ENCODE data around the gene ARMC7. TPM values are rescaled to one million over a fixed set of nuclear protein-coding genes. Genes with fewer than 3 reads are reported as not detected.
A peak's percentile ranks its signal among the peaks of the same experiment; 100 is the strongest.

Gene ARMC7
- total RNA-seq, 4 donors from 2014 or later: 8.2 to 41.1 (median 21.4) TPM

DNA sequence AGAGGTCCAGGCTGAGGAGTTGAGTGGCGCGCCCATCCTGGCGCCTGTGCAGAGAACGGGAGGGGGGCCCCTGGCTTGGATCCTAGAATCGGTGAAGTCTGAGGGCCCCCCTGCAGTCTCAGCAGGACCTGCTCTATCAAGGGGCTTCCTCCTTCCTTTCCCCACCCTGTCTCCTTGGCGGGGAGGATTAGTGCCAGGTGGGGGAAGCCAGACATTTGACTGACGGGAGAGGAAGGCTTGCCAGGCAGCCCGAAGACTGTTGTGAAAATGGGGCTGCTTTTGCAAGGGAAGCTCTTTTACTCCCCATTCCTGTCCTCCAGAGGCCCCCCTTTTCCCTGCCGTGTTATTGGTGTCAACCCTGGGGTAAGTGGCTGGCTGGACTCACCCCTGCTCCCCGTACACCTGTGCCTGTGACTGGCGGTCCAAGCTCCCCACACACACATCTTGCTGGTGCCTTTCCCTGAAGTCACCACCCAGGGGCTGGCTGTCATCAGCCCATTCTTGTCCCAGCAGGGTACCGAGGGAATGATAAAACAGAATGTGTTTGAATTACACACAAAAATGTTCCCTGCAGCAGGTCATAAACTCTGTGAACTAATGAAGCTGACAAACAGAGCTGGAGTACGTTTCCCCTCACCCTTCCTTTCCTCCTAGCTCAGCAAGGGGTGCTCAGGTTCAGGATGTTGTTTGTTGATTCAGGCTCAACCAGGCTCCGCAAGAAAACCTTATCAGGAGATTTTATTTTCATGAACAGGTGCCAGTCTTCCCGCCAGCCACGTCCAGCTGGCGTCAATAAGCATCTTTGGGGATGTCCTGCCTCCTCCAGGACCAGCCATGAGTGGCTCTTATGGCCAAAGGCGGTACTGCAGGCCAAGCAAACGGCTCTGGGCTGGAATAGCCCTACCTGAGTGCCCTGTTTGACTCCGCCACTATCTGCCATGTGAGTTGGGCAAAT lies 4.4 kb upstream of the ARMC7 start:
- DNase-seq: peak; percentile 77
- H3K4me3 ChIP-seq: no peak overlapping the region
- no peaks in the 10 kb centered on the region for H3K27me3 ChIP-seq
- TF ChIP-seq, protein P1, sequence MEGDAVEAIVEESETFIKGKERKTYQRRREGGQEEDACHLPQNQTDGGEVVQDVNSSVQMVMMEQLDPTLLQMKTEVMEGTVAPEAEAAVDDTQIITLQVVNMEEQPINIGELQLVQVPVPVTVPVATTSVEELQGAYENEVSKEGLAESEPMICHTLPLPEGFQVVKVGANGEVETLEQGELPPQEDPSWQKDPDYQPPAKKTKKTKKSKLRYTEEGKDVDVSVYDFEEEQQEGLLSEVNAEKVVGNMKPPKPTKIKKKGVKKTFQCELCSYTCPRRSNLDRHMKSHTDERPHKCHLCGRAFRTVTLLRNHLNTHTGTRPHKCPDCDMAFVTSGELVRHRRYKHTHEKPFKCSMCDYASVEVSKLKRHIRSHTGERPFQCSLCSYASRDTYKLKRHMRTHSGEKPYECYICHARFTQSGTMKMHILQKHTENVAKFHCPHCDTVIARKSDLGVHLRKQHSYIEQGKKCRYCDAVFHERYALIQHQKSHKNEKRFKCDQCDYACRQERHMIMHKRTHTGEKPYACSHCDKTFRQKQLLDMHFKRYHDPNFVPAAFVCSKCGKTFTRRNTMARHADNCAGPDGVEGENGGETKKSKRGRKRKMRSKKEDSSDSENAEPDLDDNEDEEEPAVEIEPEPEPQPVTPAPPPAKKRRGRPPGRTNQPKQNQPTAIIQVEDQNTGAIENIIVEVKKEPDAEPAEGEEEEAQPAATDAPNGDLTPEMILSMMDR (IDR thresholded peaks at IDR 0.05): peak; percentile 71 to 88 (median 84)
- no peak for TF ChIP-seq POLR2A (IDR thresholded peaks at IDR 0.05)
- no peaks in the 10 kb centered on the region for H3K9me3 ChIP-seq
- peaks cover 6 to 13% (median 10%) of the 10 kb centered on the region in 4 donors for H3K4me1 ChIP-seq
- no peak overlapping the region for H3K27ac ChIP-seq
- intact Hi-C loops (cut with DNase I; ENCODE audit: low total_unique reads) (no loop called here), in situ Hi-C loops (cut with MboI; ENCODE audit: low pct_ligation_motif_present in 1 of 4, low pct_unique_long_range_greater_than_20kb in 1 of 4, low sequenced_read_pairs in 3 of 4) (no loop called here)
- no peaks in the 10 kb centered on the region for H3K36me3 ChIP-seq
- WGBS, 2 donors (ENCODE audit: low coverage in 1 of 2): 58 to 80% methylated on average over 3 to 18 of the region's 20 CpGs

DNA sequence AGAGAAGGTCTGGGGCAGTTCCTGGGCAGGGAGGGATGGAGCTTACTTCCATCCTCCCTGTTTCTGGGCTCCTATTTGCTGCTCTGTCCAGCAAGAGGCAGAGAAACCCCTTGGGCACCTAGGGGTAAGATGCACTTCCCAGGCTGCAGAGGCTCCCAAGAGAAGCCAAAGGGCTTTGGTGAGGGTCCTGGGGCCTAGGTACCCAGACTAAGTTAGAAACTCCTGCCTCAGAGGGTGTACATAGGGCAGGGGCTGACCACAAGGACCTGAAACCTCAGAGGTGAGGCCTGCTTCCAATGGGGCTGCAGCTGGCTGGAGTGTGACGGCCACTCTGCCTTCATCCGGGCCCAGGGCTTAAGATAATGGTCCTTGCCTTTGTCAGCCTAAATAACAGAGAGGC lies 1.6 kb upstream of the ARMC7 start:
- Histone ChIP-seq H3K36me3 (no peaks in the 10 kb centered on the region), H3K27ac (no peak overlapping the region), H3K27me3 (no peaks in the 10 kb centered on the region), H3K4me1 (peaks cover 6 to 27% (median 17%) of the 10 kb centered on the region in 4 donors), H3K9me3 (no peaks in the 10 kb centered on the region), H3K4me3 (no peak overlapping the region)
- in situ Hi-C loops (cut with MboI; ENCODE audit: low pct_ligation_motif_present in 1 of 4, low pct_unique_long_range_greater_than_20kb in 1 of 4, low sequenced_read_pairs in 3 of 4): no loop called here
- TF ChIP-seq, protein P1 (IDR thresholded peaks at IDR 0.05): no peak
- TF ChIP-seq POLR2A (IDR thresholded peaks at IDR 0.05) (no peak), POLR2AphosphoS5 (IDR thresholded peaks at IDR 0.05) (no peak)
- no peak for DNase-seq
- 86 to 100% methylated on average over 1 to 2 of the region's 2 CpGs for WGBS, 2 donors (ENCODE audit: low coverage in 1 of 2)
- intact Hi-C loops (cut with DNase I; ENCODE audit: low total_unique reads): no loop called here

DNA sequence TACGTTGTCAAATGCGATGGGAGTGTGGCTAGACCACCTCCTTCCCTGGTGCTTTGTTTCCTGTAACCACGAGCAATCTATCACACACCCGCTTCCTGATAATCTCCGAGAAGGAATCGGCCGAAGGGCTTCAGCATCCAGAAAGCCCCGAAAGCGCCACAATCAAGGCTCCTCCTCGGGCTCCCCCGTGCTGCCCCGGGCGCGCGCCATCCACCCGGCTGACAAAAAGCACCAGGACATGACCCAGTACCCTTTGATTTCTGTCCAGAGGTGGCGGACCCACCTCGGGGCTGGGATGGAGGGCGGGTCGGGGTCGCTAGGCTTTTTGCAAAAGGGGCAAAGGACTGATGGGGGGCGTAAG lies 743 bp upstream of the ARMC7 start:
- Histone ChIP-seq H3K4me3 (peak overlapping the region; percentile 71 to 90 (median 78)), H3K27me3 (no peaks in the 10 kb centered on the region), H3K27ac (peak overlapping the region in 2 of 4 donors; percentile 84 to 88), H3K9me3 (no peaks in the 10 kb centered on the region), H3K36me3 (no peaks in the 10 kb centered on the region), H3K4me1 (peaks cover 6 to 32% (median 22%) of the 10 kb centered on the region in 4 donors)
- 4 to 17% methylated on average over 2 to 22 of the region's 22 CpGs for WGBS, 2 donors (ENCODE audit: low coverage in 1 of 2)
- intact Hi-C loops (cut with DNase I; ENCODE audit: low total_unique reads) (no loop called here), in situ Hi-C loops (cut with MboI; ENCODE audit: low pct_ligation_motif_present in 1 of 4, low pct_unique_long_range_greater_than_20kb in 1 of 4, low sequenced_read_pairs in 3 of 4) (no loop called here)
- no peak for DNase-seq
- TF ChIP-seq, protein P1 (IDR thresholded peaks at IDR 0.05): no peak
- TF ChIP-seq POLR2A (IDR thresholded peaks at IDR 0.05): no peak
- no peak for TF ChIP-seq POLR2AphosphoS5 (IDR thresholded peaks at IDR 0.05)
- TF ChIP-seq EP300 (IDR thresholded peaks at IDR 0.05; ENCODE audit: low read depth): no peak

DNA sequence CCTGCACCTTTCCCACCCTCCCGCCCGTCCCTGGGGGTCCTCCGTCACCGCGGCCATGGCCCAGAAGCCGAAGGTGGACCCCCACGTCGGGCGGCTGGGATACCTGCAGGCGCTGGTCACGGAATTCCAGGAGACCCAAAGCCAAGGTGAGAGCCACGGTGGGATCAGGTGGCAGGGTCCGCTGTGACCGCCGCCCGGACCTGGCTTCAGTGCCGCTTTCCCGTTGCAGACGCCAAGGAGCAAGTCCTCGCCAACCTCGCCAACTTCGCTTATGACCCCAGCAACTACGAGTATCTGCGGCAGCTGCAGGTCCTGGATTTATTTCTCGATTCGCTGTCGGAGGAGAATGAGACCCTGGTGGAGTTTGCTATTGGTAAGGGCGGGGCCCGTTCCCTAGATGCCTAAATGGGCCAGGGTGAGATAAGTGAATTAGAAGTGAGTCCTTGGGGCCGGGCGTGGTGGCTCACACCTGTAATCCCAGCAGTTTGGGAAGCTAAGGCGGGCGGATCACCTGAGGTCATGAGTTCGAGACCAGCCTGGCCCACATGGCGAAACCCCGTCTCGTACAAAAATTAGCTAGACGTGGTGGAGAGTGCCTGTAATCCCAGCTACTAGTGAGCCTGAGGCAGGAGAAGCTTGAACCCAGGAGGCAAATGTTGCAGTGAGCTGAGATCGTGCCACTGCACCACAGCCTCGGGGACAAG lies 617 bp downstream of the ARMC7 start:
- in situ Hi-C loops (cut with MboI; ENCODE audit: low pct_ligation_motif_present in 1 of 4, low pct_unique_long_range_greater_than_20kb in 1 of 4, low sequenced_read_pairs in 3 of 4): loop anchor here (10.0 kb wide), 2 partner anchors 64 to 94 kb away; partner anchors contain the start of gene NUP85 (in 1 of the 4)
- TF ChIP-seq, protein P1 (IDR thresholded peaks at IDR 0.05): no peak
- TF ChIP-seq POLR2AphosphoS5 (IDR thresholded peaks at IDR 0.05) (no peak), EP300 (IDR thresholded peaks at IDR 0.05; ENCODE audit: low read depth) (no peak)
- intact Hi-C loops (cut with DNase I; ENCODE audit: low total_unique reads): loop anchor here (5.0 to 10.0 kb wide), 3 partner anchors 62 to 294 kb away; partner anchors contain the start of gene GRB2

More for the DNA sequence above, 617 bp downstream of the ARMC7 start:
- Histone ChIP-seq H3K36me3 (no peaks in the 10 kb centered on the region), H3K9me3 (no peaks in the 10 kb centered on the region), H3K4me1 (peaks cover 11 to 43% (median 32%) of the 10 kb centered on the region in 4 donors), H3K4me3 (peak overlapping the region; percentile 71 to 90 (median 78)), H3K27me3 (no peaks in the 10 kb centered on the region), H3K27ac (peak overlapping the region; percentile 84 to 88 (median 86))
- WGBS, 2 donors (ENCODE audit: low coverage in 1 of 2): 19% methylated on average over 38 of the region's 40 CpGs; no CpG with 5 or more reads in 1 of the 2 donors
- DNase-seq: peak; percentile 51
